GM12872 (cell line): Measurements from ENCODE around the gene FLNC.

Experiments used
- CTCF ChIP-seq: IDR thresholded peaks from 3 replicates; pipeline ENCODE4 v1.5.1; 2011; ENCODE audit warnings: low read depth, mild to moderate bottlenecking, low read length, moderate library complexity; ENCODE audit not compliant: insufficient read depth

The FLNC gene

DNA sequence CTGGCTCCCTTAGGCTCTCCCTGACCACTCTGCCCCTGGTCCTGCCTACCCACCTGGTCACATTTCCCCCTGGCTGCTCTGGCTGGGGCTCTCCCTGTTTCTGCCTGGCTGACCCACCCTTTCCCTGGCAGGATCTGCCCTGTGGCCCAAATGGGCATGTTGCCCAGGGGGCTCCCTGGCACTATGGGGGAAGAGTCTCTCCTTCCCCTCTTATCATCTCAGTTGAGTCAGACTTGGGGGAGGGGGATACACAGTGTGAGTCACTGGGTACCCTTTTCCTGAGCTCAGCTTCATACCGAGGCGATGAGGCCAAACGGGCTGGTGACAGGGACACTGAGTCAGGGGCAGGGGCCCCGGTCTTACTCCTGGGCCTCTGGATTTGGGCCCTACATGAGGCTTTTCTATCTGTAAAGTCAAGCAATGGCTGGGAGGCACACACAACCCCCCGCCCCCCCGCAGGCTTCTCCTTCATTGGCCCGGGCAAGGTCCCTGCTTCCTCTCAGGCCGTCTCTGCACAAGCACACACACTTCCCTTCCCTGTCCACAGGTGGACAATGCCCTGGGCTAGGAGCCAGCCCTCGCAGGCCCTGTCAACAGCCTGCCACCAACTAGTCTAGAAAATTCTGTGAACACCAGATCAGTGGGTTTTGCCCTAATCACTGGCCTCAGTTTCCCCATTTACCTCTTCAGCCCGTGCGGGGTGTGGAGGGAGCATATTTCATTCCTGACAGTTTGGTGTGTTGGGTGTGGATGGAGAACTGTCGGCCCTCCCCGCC lies 627 bp upstream of the FLNC start:
- TF ChIP-seq CTCF: no peak

- TF ChIP-seq CTCF: no peak
These were observed 1.2 kb downstream of the FLNC start for GRCh38 chr7:128831178-128831993.

DNA sequence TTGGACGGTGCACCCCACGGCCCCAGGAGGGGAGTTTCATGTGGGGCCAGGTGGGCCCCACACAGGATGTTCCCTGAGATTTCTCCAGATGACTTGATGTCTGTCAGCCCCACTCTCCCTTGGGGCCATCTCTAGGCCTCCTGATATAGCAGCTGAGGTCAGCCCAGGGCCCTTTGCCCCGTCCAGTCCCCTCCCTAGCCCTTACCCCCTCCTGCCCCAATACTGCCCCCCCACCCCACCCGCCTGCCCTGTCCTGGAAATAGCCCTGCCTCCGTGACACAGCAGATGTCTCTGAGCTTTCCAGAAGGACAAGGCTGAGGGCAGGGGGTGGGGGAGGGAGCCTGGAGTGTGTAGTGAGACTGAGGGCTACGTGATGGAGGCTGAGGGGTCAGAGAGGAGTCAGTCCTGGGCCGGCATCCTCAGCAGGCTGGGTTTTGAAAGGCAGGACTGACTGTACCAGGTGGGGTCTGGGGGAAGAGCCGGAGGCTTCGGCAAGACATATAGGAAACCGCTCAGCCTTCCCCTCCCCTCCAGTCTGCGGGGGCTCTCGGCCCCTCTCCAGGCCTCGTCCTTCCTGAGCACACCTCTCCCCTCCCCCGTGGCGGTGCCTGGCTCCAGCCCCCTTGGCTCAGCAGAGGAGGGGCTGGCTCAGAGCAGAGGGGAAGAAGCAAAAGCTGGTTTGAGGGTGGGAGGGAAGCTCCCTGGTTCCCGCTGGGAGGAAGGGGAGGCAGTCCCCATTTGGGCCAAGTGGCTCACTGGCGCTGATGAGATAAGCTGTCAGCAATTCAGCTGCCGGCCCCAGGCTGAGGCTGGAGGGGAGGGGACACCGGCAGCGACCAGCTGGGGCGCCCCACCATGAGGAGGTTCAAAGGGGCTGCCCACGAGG lies 2.0 kb downstream of the FLNC start:
- TF ChIP-seq CTCF: no peak

- TF ChIP-seq CTCF: no peak
These were observed 2.6 kb downstream of the FLNC start for GRCh38 chr7:128832880-128833147.

DNA sequence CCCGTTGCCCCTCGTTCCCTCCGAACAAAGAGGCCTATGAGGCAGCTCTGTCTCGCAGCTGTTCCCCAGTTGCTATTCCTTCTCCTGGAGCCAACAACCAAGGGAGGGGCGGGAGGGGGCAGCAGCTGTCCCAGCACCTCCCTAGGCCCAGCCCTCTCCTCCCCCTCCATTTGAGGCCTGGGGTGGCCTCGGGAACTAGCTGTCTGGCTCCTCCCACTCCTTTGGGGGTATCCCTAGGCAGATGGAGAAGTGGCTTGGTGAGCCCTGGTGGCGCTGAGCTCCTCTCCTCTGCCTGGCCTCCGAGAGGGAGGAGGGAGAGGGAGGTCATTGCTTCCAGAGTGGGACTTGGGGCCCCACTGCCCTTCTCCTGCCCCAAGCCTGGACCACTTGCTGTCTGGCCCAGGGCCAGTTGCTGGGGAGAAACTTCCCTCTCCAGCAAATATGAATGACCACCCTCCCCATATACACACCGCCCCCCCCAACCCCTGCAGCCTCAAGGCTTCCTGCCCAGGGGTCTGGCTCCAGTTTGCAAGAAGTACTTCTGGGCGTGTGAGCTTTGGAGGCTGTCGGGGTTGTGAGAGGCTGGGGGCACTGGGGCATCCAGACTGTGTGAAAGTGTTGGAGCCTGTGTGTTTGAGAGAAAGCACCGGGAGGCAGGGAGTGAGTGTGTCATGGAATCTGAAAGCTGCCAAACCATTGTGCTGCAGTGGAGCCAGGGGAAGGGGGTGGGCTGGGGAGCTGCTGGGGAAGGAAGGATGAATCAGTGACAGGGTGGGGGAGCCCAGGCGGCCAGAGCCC lies 3.1 kb downstream of the FLNC start:
- no peak for TF ChIP-seq CTCF

DNA sequence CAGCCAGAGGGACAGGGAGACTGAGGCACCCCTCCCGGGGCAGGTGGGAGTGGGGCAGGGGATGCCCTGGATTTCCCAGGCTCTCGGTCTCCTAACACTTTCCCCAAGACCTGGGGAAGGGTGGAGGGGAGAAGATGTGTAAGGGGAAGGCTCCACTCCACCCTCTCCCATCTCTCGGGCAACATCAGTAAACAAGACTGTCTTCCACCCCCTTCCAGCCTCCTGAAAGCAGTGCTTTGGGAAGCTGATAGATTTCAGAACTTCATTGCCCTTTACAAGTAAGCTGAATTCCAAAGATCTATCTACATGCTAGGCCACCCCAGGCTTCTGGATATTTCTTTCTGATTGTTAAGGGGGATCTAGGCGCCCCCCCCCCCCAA lies 3.7 kb downstream of the FLNC start:
- no peak for TF ChIP-seq CTCF

DNA sequence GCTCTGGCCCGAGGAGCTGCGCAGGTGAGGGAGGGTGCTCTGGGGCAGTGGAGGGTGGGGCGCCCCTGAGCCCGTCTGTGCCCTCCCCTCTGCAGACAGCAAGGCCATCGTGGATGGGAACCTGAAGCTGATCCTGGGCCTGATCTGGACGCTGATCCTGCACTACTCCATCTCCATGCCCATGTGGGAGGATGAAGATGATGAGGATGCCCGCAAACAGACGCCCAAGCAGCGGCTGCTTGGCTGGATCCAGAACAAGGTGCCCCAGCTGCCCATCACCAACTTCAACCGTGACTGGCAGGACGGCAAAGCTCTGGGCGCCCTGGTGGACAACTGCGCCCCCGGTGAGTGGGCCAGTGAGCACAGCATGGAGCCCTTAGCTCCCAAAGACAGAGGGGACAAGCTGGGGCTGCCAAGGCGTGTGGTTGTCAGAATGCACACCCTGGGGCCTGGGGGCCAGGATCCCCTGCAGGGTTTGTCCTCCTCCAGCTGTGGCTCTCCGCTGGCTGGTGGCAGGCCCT lies 5.1 kb downstream of the FLNC start:
- TF ChIP-seq CTCF: no peak
